ENCODE measurements around the gene CFLAR.
A peak's percentile ranks its signal among the peaks of the same experiment; 100 is the strongest.
"Not testable (repeated sequence)": the region's sequence is repeated elsewhere in the genome, so short reads cannot be mapped to it uniquely, and the experiment has no call there.

CFLAR gene

DNA sequence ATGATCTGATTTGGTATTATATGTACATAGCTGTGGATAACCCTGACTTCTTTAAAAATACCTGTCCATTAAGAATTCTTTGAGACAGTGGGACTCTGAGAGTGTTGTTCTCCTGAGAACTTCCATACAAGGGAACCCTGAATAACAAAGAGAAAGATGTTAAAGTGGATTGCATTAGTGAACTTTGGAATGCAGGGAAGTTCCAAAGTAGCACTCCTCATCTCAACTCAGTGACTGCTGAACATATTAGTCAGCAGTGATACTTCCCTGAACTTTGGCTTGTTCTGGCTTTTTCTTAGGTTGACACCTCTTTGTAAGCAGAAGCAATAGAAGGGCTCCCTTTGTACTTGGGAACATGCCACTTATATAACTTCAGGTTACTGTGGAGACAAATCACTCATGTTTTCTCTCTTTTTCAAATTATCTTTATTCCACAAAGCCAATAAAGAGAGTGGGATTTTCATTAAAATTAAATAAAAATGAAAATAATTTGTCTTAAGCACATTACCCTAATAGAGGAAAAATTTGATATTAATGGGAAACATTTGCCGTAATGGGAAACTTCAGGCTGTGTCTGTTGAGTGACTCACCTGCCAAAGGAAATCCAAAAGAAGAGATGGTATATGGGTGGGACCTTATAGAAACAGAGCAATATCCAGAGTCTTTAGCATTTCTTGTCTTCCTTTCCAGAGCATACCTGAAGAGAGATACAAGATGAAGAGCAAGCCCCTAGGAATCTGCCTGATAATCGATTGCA lies 33.3 kb downstream of the CFLAR start:
- DNase-seq (ENCODE audit: low spot score) = peak; percentile 98

- peak; percentile 98 for DNase-seq (ENCODE audit: low spot score)
Observed at GRCh38 chr2:201149821-201150165, 33.8 kb downstream of the CFLAR start.

GRCh38 chr2:201150454-201151020 lies 34.6 kb downstream of the CFLAR start:
- no peak for DNase-seq (ENCODE audit: low spot score)

- peak; percentile 99 for DNase-seq (ENCODE audit: low spot score)
Observed at GRCh38 chr2:201151127-201151981, 35.4 kb downstream of the CFLAR start.

DNA sequence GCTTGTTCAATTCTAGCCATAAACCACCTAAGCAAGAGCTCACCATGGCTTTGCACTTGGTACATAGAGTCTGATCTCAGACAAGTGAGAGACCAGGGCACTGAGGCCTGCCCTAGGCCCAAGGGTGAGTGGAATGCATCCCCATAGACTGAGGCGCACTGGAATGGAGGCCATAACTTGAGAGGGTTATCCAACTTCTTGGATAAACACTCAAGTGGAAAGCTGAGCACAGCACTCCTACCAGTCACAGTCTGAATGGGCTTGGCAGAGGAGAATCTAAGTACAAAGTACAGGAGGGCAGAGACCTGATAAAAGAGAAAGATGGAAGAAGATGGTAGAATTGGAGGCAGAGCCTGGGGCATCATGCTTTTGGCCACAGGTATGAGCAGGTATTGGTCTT lies 36.6 kb downstream of the CFLAR start:
- no peak for DNase-seq (ENCODE audit: low spot score)

DNA sequence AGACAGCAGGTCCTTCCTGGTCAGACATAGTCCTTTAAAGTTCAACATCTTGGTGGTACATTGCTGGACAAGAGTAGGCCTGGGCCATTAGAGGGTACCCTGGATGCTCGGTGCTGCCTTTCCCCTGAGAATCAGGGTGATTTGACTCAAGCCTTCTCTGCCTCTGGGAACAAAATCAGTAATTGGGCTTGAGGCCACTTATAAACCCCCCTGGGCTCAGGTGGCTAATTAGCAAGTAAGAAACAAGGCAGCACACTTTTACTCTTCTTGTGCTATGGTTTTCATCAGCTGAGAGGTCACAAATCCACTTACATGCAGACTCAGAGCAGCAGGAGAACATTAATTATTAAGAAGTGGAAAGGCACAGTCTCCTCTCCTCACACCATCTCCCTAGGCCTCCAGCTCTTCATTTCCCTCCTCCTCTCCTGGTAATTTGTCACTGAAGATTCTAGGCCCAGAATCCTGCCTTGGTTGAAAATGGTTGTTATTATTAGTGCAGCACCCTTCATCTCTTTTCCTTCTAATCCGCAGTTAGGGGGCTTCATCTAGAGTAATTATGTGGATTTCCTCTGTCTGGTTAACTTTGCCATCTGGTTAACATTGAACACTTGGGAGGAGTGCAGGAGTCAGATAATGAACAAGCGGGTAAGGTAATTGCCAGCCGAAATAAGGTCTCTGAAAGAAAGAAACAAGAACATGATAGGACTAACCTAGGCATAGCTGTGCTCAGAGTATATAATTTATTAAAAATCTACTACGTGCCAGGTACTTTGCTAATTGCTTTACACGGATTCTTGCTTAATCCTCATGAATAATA lies 37.2 kb downstream of the CFLAR start:
- no peak for DNase-seq (ENCODE audit: low spot score)

- no peak for DNase-seq (ENCODE audit: low spot score)
Observed at GRCh38 chr2:201154615-201155399, 38.8 kb downstream of the CFLAR start.

- no peak for DNase-seq (ENCODE audit: low spot score)
Observed at GRCh38 chr2:201156036-201156435, 40.1 kb downstream of the CFLAR start.

GRCh38 chr2:201156640-201157039 lies 40.7 kb downstream of the CFLAR start:
- no peak for DNase-seq (ENCODE audit: low spot score)

- DNase-seq (ENCODE audit: low spot score) = peak; percentile 50
Observed at GRCh38 chr2:201157694-201158093, 41.7 kb downstream of the CFLAR start.

GRCh38 chr2:201158111-201158929 lies 42.4 kb downstream of the CFLAR start:
- DNase-seq (ENCODE audit: low spot score) = peak; percentile 75

DNA sequence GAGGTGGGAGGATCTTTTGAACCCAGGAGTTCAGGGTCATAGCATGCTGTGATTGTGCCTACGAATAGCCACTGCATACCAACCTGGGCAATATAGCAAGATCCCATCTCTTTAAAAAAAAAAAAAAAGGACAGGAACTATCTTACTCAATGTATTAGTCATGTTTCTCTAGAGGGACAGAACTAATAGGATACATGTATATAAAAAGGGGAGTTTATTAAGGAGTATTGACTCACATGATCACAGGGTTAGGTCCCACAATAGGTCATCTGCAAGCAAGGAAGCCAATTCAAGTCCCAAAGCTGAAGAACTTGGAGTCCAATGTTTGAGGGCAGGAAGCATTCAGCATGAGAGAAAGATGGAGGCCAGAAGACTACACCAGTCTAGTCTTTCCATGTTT lies 48.2 kb downstream of the CFLAR start:
- DNase-seq (ENCODE audit: low spot score) = no peak

- no peak for DNase-seq (ENCODE audit: low spot score)
Observed at GRCh38 chr2:201167546-201167945, 51.6 kb downstream of the CFLAR start.

GRCh38 chr2:201168496-201168895 lies 52.5 kb downstream of the CFLAR start:
- not testable (repeated sequence) for DNase-seq (ENCODE audit: low spot score)

DNA sequence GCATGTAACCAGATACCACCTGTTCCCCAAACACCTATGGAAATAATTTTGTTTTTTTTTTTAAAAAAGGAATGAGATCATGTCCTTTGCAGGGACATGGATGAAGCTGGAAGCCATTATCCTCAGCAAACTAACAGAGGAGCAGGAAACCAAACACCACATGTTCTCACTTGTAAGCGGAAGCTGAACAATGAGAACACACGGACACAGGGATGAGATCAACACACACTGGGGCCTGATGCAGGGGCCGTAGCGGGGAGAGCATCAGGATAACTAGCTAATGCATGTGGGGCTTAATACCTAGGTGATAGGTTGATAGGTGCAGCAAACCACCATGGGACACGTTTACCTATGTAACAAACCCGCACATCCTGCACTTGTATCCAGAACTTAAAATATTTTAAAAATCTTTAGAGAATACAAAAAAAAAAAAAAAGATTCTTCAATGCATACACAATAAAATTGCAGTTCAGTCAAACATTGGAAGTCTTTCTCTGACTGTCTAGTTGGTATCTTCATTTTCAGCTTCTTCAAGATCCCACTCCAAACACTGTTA lies 55.4 kb downstream of the CFLAR start:
- DNase-seq (ENCODE audit: low spot score) = no peak

DNA sequence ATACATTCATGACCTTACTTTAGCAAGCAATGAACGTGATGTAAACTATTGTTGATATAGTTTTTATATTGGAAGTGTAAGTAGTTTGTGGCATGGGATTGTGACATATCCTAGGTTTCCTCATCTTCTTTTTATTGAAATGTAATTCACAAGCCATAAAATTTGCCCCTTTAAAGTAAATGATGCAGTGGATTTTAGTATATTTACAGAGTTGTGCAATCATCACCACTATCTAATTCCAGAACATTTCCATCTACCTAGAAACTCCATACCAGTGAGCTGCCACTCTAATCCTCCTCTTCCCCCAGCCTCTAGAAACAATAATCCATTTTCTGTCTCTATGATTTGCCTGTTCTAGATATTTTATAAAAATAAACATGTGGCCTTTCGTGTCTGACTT lies 56.3 kb downstream of the CFLAR start:
- DNase-seq (ENCODE audit: low spot score) = no peak

DNA sequence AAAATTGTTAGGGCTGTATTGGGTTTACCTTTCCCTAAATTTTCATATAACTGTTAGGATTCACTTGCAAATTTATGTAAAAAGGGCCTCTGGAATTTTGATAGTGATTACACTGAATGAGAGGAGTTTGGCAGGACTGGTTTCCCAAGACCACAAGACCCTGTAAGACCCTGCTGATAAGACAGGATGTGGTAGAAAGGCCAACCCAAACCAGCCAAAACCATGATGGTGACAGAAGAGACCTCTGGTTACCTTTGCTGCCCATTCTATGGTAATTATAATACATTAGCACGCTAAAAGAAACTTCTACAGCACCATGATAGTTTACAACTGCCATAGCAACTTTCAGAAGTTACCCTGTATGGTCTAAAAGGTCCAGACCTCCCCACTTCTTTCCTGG lies 58.7 kb downstream of the CFLAR start:
- DNase-seq (ENCODE audit: low spot score) = no peak

DNA sequence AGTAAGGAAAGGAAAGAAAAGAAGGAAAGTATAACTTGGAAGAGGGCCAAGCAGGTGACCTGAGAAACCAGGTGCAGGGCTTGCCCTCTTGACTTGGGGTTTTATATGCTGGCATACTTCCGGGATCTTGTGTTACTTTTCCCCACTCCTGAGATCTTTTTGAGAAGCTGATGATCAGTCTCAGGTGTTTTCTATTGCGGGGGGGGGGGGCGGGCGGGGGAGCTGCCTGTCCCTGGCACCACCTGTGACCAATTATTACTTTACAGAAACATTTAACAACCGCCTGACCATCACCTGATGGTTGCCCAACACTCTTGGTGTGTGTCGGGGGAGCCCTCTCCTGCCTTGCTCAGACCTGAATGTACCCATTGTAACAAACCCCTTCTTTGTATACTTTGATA lies 60.1 kb downstream of the CFLAR start:
- DNase-seq (ENCODE audit: low spot score) = no peak

- no peak for DNase-seq (ENCODE audit: low spot score)
Observed at GRCh38 chr2:201180010-201180409, 64.0 kb downstream of the CFLAR start.
